HG02759 (cell line): Measurements from ENCODE around the gene SPINK13.
"Not testable (repeated sequence)": the region's sequence is repeated elsewhere in the genome, so short reads cannot be mapped to it uniquely, and the experiment has no call there.

ENCODE experiments used
- ATAC-seq: cut with Tn5 transposase; IDR thresholded peaks from one replicate; pipeline ENCODE4 v1.9.1; 2021; ENCODE audit warnings: mild to moderate bottlenecking, moderate library complexity; ENCODE audit not compliant: unreplicated experiment

The SPINK13 gene

DNA sequence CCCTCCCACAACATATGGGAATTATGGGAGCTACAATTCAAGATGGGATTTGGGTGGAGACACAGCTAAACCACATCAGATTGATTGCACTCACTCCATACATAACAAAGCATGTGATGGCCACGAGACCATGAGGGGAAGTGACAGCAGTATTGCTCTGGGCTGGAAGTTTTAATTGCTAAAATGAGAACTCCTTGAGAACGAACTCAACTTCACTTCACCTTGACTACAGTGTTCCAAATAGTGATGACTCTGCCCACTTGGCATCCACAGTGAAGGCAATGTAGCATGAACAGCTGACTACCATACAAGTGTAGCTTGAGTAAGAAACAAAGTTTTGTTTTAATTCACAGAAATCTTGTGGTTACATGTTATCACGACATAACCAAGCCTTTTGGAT lies 42.9 kb downstream of the SPINK13 start:
- ATAC-seq = no peak

DNA sequence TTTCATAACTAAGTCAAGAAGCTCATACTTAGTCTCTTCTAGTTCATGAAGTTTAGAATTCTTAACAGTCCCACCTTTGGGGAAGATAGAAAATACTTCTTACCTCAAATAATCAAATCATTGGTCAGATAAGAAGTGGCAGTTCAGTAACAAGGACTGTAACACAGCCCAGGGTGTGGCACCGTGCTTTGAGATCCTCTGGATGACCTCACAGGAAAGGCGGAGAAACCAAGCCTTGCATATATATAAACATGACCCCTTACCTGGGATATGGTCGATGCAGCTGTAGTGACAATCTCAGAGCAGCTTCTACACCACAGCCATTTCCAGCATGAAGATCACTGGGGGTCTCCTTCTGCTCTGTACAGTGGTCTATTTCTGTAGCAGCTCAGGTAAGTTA lies 43.6 kb downstream of the SPINK13 start, which contains the start of gene SPINK7:
TSS of gene SPINK7 (plus strand) at position 271 of the 400 bp plus-strand sequence. CDS start at position 332, 61 bp downstream.
- no peak for ATAC-seq

DNA sequence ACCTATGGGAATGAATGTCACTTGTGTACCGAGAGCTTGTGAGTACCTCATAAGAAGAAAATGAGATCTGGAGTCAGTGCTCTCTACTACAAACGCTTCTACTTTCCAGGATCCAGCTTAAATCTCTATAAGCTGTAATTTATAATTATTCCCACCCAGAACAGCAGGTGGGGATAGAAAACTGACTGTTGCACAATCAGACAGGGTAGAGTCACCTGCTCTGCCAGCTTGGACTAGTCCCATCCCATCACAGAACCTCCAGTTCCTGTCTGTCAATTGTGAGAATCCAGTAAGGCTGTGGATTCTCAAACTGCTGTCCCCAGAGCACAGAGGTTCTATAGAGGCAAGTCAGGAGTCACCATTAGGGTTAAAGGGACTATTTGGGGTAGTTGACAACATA lies 45.6 kb downstream of the SPINK13 start:
- no peak for ATAC-seq

DNA sequence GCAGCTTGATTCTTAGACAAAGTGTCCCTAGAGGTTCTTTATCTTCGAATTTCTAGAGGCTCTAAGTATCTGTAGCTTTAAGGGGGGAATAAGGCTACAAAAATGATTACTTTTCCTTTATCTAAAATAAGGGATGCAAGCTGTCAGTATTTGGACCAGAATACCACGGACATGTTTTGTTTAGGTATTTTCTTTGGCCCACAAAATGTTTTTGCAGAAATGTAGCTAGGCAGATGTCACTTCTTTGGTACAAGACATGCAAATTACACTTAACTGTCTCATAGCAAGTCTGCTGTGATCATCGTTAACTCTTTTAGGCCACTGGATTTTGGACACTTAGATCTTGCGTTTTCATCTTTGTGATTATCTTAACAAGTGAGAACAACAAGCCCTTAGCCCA lies 46.1 kb downstream of the SPINK13 start:
- ATAC-seq = no peak

DNA sequence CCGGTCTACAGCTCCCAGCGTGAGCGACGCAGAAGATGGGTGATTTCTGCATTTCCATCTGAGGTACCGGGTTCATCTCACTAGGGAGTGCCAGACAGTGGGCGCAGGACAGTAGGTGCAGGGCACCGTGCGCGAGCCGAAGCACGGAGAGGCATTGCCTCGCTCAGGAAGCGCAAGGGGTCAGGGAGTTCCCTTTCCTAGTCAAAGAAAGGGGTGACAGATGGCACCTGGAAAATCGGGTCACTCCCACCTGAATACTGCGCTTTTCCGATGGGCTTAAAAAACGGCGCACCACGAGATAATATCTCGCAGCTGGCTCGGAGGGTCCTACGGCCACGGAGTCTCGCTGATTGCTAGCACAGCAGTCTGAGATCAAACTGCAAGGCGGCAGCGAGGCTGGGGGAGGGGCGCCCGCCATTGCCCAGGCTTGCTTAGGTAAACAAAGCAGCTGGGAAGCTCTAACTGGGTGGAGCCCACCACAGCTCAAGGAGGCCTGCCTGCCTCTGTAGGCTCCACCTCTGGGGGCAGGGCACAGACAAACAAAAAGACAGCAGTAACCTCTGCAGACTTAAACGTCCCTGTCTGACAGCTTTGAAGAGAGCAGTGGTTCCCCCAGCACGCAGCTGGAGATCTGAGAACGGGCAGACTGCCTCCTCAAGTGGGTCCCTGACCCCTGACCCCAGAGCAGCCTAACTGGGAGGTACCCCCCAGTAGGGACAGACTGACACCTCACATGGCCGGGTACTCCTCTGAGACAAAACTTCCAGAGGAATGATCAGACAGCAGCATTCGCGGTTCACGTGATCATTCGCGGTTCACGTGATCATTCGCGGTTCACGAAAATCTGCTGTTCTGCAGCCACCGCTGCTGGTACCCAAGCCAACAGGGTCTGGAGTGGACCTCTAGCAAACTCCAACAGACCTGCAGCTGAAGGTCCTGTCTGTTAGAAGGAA lies 51.7 kb downstream of the SPINK13 start:
- ATAC-seq = not testable (repeated sequence)

DNA sequence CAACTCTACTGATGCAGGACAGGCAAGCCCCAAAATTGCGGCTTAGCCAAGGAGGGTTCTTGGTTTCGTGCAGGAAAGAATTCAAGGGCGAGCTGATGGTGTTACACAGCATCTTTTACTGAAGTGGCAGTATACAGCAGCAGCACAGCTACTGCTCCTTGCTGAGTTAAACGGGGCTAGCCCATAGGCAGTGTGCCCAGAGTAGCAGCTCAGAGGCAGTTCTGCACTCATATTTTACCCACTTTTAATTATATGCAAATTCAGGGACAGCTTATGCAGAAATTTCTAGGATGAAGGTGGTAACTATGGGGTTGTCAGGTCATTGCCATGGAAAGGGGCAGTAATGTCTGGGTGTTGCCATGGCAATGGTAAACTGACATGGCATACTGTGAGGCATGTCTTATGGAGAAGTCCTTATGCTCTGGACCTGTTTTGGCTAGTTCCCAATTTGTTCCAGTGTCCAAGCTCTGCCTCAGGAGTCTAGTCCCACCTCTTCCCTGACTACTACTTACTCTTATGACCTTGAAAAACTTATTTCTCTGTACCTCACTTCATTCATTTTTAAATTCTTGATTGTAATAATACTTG lies 64.8 kb downstream of the SPINK13 start:
- no peak for ATAC-seq

DNA sequence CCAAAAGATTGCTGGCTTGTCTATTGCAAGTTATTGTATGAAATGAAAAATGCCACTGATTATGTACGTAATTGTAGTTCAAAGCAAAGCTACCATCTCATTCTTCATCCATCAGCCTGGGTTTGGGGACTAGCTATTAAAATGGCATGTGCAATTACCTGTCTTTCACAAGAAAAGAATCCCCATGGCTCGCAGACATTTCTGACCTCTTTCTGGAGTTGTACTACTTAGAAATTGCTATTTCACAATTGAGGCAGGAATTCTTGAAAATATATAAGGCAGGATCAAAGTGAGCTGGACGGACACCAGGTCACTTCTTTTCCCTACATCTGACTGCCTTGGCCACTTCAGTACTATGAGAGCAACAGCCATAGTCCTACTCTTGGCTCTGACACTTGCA lies 66.7 kb downstream of the SPINK13 start, which contains the start of gene SPINK9:
TSS of gene SPINK9 (plus strand) at position 301 of the 400 bp plus-strand sequence. CDS start at position 356, 55 bp downstream.
- no peak for ATAC-seq
